ENCODE measurements around the gene WDSUB1. TPM values are rescaled to one million over a fixed set of nuclear protein-coding genes. Genes with fewer than 3 reads are reported as not detected.

Gene WDSUB1
- total and polyA plus RNA-seq, 2 donors = 5.4 to 17.0 TPM

DNA sequence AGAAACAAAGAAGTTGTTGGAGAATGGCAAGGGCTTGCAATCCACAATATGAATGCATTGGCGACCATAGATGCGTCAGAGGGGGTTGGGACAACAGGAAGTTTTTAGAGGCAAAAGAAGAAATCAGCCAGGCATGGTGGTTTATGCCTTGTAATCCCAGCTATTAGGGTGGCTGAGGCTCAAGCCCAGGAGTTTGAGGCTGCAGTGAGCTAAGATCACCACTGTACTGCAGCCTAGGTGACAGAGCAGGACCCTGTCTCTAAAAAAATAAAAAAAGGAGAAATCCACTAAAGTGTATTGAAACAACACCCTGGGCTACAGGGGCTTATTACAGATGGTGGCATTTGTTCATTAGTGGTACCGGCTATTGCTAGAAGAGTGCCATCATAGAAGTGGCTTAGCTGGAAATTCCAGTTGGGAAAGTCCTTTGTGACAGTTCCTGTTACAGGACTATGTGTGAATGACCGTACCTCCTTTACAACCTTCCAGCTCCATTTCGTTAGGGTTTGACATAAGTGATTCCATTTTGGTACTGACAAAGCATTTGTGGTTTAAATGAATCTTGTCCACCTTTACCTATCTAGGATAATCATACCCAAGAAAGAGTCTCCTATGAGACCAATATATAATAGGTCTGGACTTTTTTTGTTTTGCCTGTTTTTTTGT lies 10.7 kb upstream of the WDSUB1 start:
- WGBS = 98% methylated on average over 5 of the region's 5 CpGs
- Histone ChIP-seq H3K9me3 (ENCODE audit: control insufficient read depth in 2 of 2, insufficient read depth in 1 of 2, low read length in 1 of 2) (no peaks in the 10 kb centered on the region), H3K27me3 (ENCODE audit: control insufficient read depth in 2 of 2, insufficient read depth in 1 of 2, low read length in 1 of 2) (no peaks in the 10 kb centered on the region), H3K36me3 (ENCODE audit: control insufficient read depth in 2 of 2, insufficient read depth in 2 of 2, low read length in 1 of 2) (no peaks in the 10 kb centered on the region), H3K4me3 (ENCODE audit: low read length in 2 of 2) (no peak overlapping the region), H3K27ac (ENCODE audit: low read depth in 1 of 2, low read length in 1 of 2) (no peak overlapping the region), H3K4me1 (ENCODE audit: control insufficient read depth in 2 of 2, insufficient read depth in 2 of 2, low read length in 2 of 2) (no peaks in the 10 kb centered on the region)
- DNase-seq (ENCODE audit: low read depth in 6 of 9, low spot score in 9 of 9) = no peak

DNA sequence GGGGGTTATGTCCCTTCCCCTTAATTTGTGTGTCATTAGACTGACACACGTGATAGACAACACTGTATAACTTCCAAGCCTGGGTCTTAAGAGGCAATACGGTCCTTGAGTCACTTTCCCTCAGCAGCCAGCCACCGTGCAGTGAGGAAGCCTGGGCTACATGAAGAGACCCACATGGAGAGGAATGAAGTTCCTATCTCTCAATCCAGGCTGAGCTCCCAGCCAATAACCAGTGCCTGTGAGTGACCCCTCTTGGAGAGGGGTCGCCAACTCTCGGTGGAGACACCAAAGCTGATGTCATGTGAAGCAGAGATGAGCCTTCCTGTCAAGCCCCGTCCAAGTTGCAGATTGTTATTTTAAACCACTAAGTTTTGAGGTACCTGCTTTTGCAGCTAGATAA lies 5.7 kb upstream of the WDSUB1 start:
- H3K4me3 ChIP-seq (ENCODE audit: low read length in 2 of 2) = no peak overlapping the region
- no peak for DNase-seq (ENCODE audit: low read depth in 6 of 9, low spot score in 9 of 9)
- no peaks in the 10 kb centered on the region for H3K36me3 ChIP-seq (ENCODE audit: control insufficient read depth in 2 of 2, insufficient read depth in 2 of 2, low read length in 1 of 2)
- H3K4me1 ChIP-seq (ENCODE audit: control insufficient read depth in 2 of 2, insufficient read depth in 2 of 2, low read length in 2 of 2) = peaks cover 10 to 13% of the 10 kb centered on the region in 2 donors
- H3K9me3 ChIP-seq (ENCODE audit: control insufficient read depth in 2 of 2, insufficient read depth in 1 of 2, low read length in 1 of 2) = no peaks in the 10 kb centered on the region
- 91% methylated on average over 6 of the region's 6 CpGs for WGBS
- H3K27me3 ChIP-seq (ENCODE audit: control insufficient read depth in 2 of 2, insufficient read depth in 1 of 2, low read length in 1 of 2) = no peaks in the 10 kb centered on the region
- no peak overlapping the region for H3K27ac ChIP-seq (ENCODE audit: low read depth in 1 of 2, low read length in 1 of 2)

DNA sequence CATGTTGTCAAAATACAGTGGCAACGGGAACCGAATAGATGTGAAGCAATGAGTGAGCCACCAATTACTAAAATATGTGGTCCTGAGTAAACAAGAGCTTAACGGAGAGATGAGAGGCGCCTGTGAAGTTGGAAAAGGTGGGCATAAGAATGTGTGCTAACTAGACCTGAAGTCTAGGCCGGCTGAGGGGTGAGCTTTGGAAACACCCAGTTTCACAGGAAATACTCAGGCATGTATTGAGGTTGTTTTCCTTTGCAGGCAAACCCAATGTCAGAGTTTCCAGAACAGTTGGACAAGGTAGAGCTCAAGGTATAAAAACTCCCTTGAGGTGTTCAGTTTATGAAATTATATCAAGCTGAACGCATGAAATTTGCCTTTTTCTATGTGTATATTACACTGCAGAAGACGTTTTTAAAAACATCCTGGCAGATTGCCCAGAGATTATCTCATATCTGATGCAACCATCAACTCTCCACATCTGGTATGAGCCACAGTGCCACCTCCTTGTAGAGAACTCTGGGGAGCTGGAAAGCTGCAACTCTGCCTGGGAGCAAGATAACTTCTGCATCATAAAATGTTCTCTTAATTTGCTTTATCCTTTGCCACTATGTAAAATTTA lies 3.9 kb upstream of the WDSUB1 start:
- WGBS = 30% methylated on average over 7 of the region's 7 CpGs
- peak overlapping the region; percentile 65 to 78 for H3K27ac ChIP-seq (ENCODE audit: low read depth in 1 of 2, low read length in 1 of 2)
- H3K4me1 ChIP-seq (ENCODE audit: control insufficient read depth in 2 of 2, insufficient read depth in 2 of 2, low read length in 2 of 2) = peaks cover 18 to 23% of the 10 kb centered on the region in 2 donors
- H3K36me3 ChIP-seq (ENCODE audit: control insufficient read depth in 2 of 2, insufficient read depth in 2 of 2, low read length in 1 of 2) = no peaks in the 10 kb centered on the region
- peak in 8 of 9 donors; percentile 47 to 84 (median 58) for DNase-seq (ENCODE audit: low read depth in 6 of 9, low spot score in 9 of 9)
- no peak overlapping the region for H3K4me3 ChIP-seq (ENCODE audit: low read length in 2 of 2)
- peaks cover 0 to 2% of the 10 kb centered on the region in 2 donors for H3K9me3 ChIP-seq (ENCODE audit: control insufficient read depth in 2 of 2, insufficient read depth in 1 of 2, low read length in 1 of 2)
- peaks cover 0 to 5% of the 10 kb centered on the region in 2 donors for H3K27me3 ChIP-seq (ENCODE audit: control insufficient read depth in 2 of 2, insufficient read depth in 1 of 2, low read length in 1 of 2)

GRCh38 chr2:159287733-159288132 lies 1.2 kb upstream of the WDSUB1 start:
- no peak overlapping the region for H3K27ac ChIP-seq (ENCODE audit: low read depth in 1 of 2, low read length in 1 of 2)
- H3K4me1 ChIP-seq (ENCODE audit: control insufficient read depth in 2 of 2, insufficient read depth in 2 of 2, low read length in 2 of 2) = peaks cover 18 to 23% of the 10 kb centered on the region in 2 donors
- peaks cover 0 to 3% of the 10 kb centered on the region in 2 donors for H3K9me3 ChIP-seq (ENCODE audit: control insufficient read depth in 2 of 2, insufficient read depth in 1 of 2, low read length in 1 of 2)
- H3K36me3 ChIP-seq (ENCODE audit: control insufficient read depth in 2 of 2, insufficient read depth in 2 of 2, low read length in 1 of 2) = peaks cover 0 to 4% of the 10 kb centered on the region in 2 donors
- peaks cover 0 to 5% of the 10 kb centered on the region in 2 donors for H3K27me3 ChIP-seq (ENCODE audit: control insufficient read depth in 2 of 2, insufficient read depth in 1 of 2, low read length in 1 of 2)
- DNase-seq (ENCODE audit: low read depth in 6 of 9, low spot score in 9 of 9) = no peak
- no peak overlapping the region for H3K4me3 ChIP-seq (ENCODE audit: low read length in 2 of 2)

DNA sequence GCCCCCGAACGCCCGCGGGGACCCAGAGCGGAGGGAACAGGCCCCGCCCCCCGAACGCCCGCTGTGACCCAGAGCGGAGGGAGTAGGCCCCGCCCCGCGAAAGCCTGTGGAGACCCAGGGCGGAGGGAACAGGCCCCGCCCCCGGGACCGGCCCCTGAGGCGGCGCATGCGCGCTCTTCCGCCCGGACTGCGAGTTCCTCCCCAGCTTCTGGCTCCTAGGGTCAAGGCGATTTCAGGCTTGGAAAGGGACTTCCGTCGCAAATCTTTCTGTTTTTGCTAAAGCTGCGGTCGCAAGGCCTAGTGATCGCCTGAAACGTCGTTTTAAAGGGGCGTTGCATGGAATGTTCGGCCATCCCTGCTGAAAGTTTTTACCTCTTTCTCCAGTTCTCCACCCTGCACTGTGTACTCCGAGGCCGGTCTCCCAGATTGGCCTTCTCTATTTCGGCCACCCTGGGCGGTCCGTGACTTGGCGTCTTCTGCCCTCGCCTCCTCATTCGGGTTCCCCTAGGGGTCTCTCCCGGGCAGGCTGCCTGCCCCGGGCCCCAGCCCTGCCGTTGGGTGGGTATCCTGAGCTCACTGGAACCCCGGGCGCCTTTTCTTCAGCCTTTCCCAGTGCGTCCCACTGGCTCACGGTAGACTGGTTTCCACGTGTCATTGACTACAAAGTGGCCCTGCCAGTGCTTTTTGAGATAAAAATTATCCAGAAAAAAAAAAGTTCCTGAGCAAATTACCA lies 372 bp upstream of the WDSUB1 start:
- 2% methylated on average over 50 of the region's 50 CpGs for WGBS
- Histone ChIP-seq H3K4me1 (ENCODE audit: control insufficient read depth in 2 of 2, insufficient read depth in 2 of 2, low read length in 2 of 2) (peaks cover 18 to 23% of the 10 kb centered on the region in 2 donors), H3K27me3 (ENCODE audit: control insufficient read depth in 2 of 2, insufficient read depth in 1 of 2, low read length in 1 of 2) (peaks cover 0 to 5% of the 10 kb centered on the region in 2 donors), H3K27ac (ENCODE audit: low read depth in 1 of 2, low read length in 1 of 2) (peak overlapping the region; percentile 79 to 97), H3K9me3 (ENCODE audit: control insufficient read depth in 2 of 2, insufficient read depth in 1 of 2, low read length in 1 of 2) (peaks cover 0 to 3% of the 10 kb centered on the region in 2 donors), H3K36me3 (ENCODE audit: control insufficient read depth in 2 of 2, insufficient read depth in 2 of 2, low read length in 1 of 2) (peaks cover 2 to 4% of the 10 kb centered on the region in 2 donors), H3K4me3 (ENCODE audit: low read length in 2 of 2) (peak overlapping the region; percentile 63 to 79)
- DNase-seq (ENCODE audit: low read depth in 6 of 9, low spot score in 9 of 9) = peak; percentile 84 to 98 (median 97)

DNA sequence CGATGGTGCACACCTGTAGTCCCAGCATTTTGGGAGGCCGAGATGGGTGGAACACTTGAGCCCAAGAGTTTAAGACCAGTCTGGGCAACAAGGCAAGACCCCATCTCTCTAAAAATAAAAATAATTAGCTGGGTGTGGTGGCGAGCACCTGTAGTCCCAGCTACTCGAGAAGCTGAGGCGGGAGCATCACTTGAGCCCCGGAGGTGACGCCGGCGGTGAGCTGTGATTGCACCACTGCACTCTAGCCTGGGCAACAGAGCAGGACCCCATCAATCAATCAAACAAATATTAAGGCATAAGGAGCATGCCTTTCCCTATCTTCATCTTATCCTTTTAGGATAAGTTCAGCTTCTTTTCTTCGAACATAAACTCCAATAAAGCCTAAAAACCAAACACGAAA lies 1.1 kb downstream of the WDSUB1 start:
- Histone ChIP-seq H3K9me3 (ENCODE audit: control insufficient read depth in 2 of 2, insufficient read depth in 1 of 2, low read length in 1 of 2) (peaks cover 0 to 3% of the 10 kb centered on the region in 2 donors), H3K27ac (ENCODE audit: low read depth in 1 of 2, low read length in 1 of 2) (no peak overlapping the region), H3K4me3 (ENCODE audit: low read length in 2 of 2) (peak overlapping the region in 1 of 2 donors; percentile 63), H3K36me3 (ENCODE audit: control insufficient read depth in 2 of 2, insufficient read depth in 2 of 2, low read length in 1 of 2) (peaks cover 4 to 8% of the 10 kb centered on the region in 2 donors), H3K4me1 (ENCODE audit: control insufficient read depth in 2 of 2, insufficient read depth in 2 of 2, low read length in 2 of 2) (peaks cover 12 to 18% of the 10 kb centered on the region in 2 donors), H3K27me3 (ENCODE audit: control insufficient read depth in 2 of 2, insufficient read depth in 1 of 2, low read length in 1 of 2) (peaks cover 0 to 5% of the 10 kb centered on the region in 2 donors)
- WGBS = 95% methylated on average over 11 of the region's 11 CpGs
- no peak for DNase-seq (ENCODE audit: low read depth in 6 of 9, low spot score in 9 of 9)

DNA sequence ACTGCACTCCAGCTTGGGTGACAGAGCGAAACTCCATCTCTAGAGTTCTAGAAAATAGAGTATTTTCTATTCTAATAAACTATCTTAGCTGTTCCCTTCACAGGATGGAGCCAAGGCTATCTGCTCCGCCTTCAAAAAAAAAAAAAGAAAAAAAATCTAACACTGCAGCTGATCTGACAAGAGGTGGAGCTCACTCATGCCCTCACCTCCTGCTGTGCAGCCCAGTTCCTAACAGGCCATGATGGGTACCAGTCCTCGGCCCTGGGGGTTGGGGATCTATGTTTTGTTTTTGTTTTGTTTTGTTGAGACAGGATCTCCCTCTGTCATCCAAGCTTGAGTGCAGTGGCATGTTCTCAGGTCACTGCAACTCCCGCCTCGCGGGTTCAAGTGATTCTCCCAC lies 3.0 kb downstream of the WDSUB1 start:
- Histone ChIP-seq H3K9me3 (ENCODE audit: control insufficient read depth in 2 of 2, insufficient read depth in 1 of 2, low read length in 1 of 2) (peaks cover 0 to 3% of the 10 kb centered on the region in 2 donors), H3K27ac (ENCODE audit: low read depth in 1 of 2, low read length in 1 of 2) (no peak overlapping the region), H3K36me3 (ENCODE audit: control insufficient read depth in 2 of 2, insufficient read depth in 2 of 2, low read length in 1 of 2) (peaks cover 4 to 11% of the 10 kb centered on the region in 2 donors), H3K27me3 (ENCODE audit: control insufficient read depth in 2 of 2, insufficient read depth in 1 of 2, low read length in 1 of 2) (peaks cover 0 to 5% of the 10 kb centered on the region in 2 donors), H3K4me3 (ENCODE audit: low read length in 2 of 2) (no peak overlapping the region), H3K4me1 (ENCODE audit: control insufficient read depth in 2 of 2, insufficient read depth in 2 of 2, low read length in 2 of 2) (peaks cover 9 to 11% of the 10 kb centered on the region in 2 donors)
- WGBS = 87% methylated on average over 6 of the region's 6 CpGs
- no peak for DNase-seq (ENCODE audit: low read depth in 6 of 9, low spot score in 9 of 9)

- Histone ChIP-seq H3K27me3 (ENCODE audit: control insufficient read depth in 2 of 2, insufficient read depth in 1 of 2, low read length in 1 of 2) (peaks cover 0 to 3% of the 10 kb centered on the region in 2 donors), H3K9me3 (ENCODE audit: control insufficient read depth in 2 of 2, insufficient read depth in 1 of 2, low read length in 1 of 2) (peaks cover 0 to 3% of the 10 kb centered on the region in 2 donors), H3K27ac (ENCODE audit: low read depth in 1 of 2, low read length in 1 of 2) (no peak overlapping the region), H3K36me3 (ENCODE audit: control insufficient read depth in 2 of 2, insufficient read depth in 2 of 2, low read length in 1 of 2) (peaks cover 4 to 11% of the 10 kb centered on the region in 2 donors), H3K4me3 (ENCODE audit: low read length in 2 of 2) (no peak overlapping the region), H3K4me1 (ENCODE audit: control insufficient read depth in 2 of 2, insufficient read depth in 2 of 2, low read length in 2 of 2) (peaks cover 3 to 4% of the 10 kb centered on the region in 2 donors)
- over 99% methylated on average over 6 of the region's 6 CpGs for WGBS
- DNase-seq (ENCODE audit: low read depth in 6 of 9, low spot score in 9 of 9) = no peak
These were observed 5.5 kb downstream of the WDSUB1 start for GRCh38 chr2:159281002-159281401.

- no peak overlapping the region for H3K4me3 ChIP-seq (ENCODE audit: low read length in 2 of 2)
- no peaks in the 10 kb centered on the region for H3K9me3 ChIP-seq (ENCODE audit: control insufficient read depth in 2 of 2, insufficient read depth in 1 of 2, low read length in 1 of 2)
- H3K4me1 ChIP-seq (ENCODE audit: control insufficient read depth in 2 of 2, insufficient read depth in 2 of 2, low read length in 2 of 2) = no peaks in the 10 kb centered on the region
- H3K27me3 ChIP-seq (ENCODE audit: control insufficient read depth in 2 of 2, insufficient read depth in 1 of 2, low read length in 1 of 2) = no peaks in the 10 kb centered on the region
- H3K27ac ChIP-seq (ENCODE audit: low read depth in 1 of 2, low read length in 1 of 2) = no peak overlapping the region
- peaks cover 4 to 11% of the 10 kb centered on the region in 2 donors for H3K36me3 ChIP-seq (ENCODE audit: control insufficient read depth in 2 of 2, insufficient read depth in 2 of 2, low read length in 1 of 2)
- no peak for DNase-seq (ENCODE audit: low read depth in 6 of 9, low spot score in 9 of 9)
- 98% methylated on average over 2 of the region's 2 CpGs for WGBS
These were observed 6.8 kb downstream of the WDSUB1 start for GRCh38 chr2:159279700-159280099.

Measured in thymus (tissue), 11 donors.